ENCODE measurements around the gene TMEM154. TPM values are rescaled to one million over a fixed set of nuclear protein-coding genes. Genes with fewer than 3 reads are reported as not detected.

Gene TMEM154
- total RNA-seq, 1 donor = 1.8 TPM

- no peak overlapping the region for H2AFZ ChIP-seq (ENCODE audit: low read length)
- DNase-seq (ENCODE audit: insufficient read length, low spot score, missing footprints) = no peak
Observed at GRCh38 chr4:152655272-152656129, 24.3 kb downstream of the TMEM154 start.

GRCh38 chr4:152652102-152652501 is 27.7 kb downstream of the TMEM154 start:
- Histone ChIP-seq H3K9me3 (ENCODE audit: low read depth, low read length) (no peaks in the 10 kb centered on the region), H3K27me3 (ENCODE audit: insufficient read depth, low read length) (no peaks in the 10 kb centered on the region), H2AFZ (ENCODE audit: low read length) (no peak overlapping the region), H3K4me2 (ENCODE audit: insufficient read depth, low read length) (no peak overlapping the region), H3K4me1 (ENCODE audit: insufficient read depth, low read length) (no peaks in the 10 kb centered on the region), H3K4me3 (ENCODE audit: insufficient read depth, low read length) (no peak overlapping the region), H3K36me3 (ENCODE audit: insufficient read depth, low read length) (no peaks in the 10 kb centered on the region), H3K27ac (ENCODE audit: low read depth, low read length) (no peak overlapping the region), H4K20me1 (ENCODE audit: insufficient read depth, low read length) (no peaks in the 10 kb centered on the region), H3K79me2 (ENCODE audit: insufficient read depth, low read length) (no peaks in the 10 kb centered on the region)
- no peak for DNase-seq (ENCODE audit: insufficient read length, low spot score, missing footprints)
- TF ChIP-seq CTCF (IDR thresholded peaks at IDR 0.05; ENCODE audit: extremely low read depth, low read depth, low read length) = no peak

More at GRCh38 chr4:152655272-152656129, 24.3 kb downstream of the TMEM154 start:
- Histone ChIP-seq H3K4me3 (ENCODE audit: insufficient read depth, low read length) (no peak overlapping the region), H3K79me2 (ENCODE audit: insufficient read depth, low read length) (no peaks in the 10 kb centered on the region), H3K9me3 (ENCODE audit: low read depth, low read length) (peaks cover 3% of the 10 kb centered on the region), H3K36me3 (ENCODE audit: insufficient read depth, low read length) (no peaks in the 10 kb centered on the region), H3K27me3 (ENCODE audit: insufficient read depth, low read length) (no peaks in the 10 kb centered on the region), H3K27ac (ENCODE audit: low read depth, low read length) (no peak overlapping the region), H3K4me2 (ENCODE audit: insufficient read depth, low read length) (no peak overlapping the region), H3K4me1 (ENCODE audit: insufficient read depth, low read length) (no peaks in the 10 kb centered on the region), H4K20me1 (ENCODE audit: insufficient read depth, low read length) (no peaks in the 10 kb centered on the region)
- no peak for TF ChIP-seq CTCF (IDR thresholded peaks at IDR 0.05; ENCODE audit: extremely low read depth, low read depth, low read length)

- no peaks in the 10 kb centered on the region for H3K79me2 ChIP-seq (ENCODE audit: insufficient read depth, low read length)
- H3K27me3 ChIP-seq (ENCODE audit: insufficient read depth, low read length) = no peaks in the 10 kb centered on the region
- no peaks in the 10 kb centered on the region for H3K4me1 ChIP-seq (ENCODE audit: insufficient read depth, low read length)
- H3K4me2 ChIP-seq (ENCODE audit: insufficient read depth, low read length) = no peak overlapping the region
- no peaks in the 10 kb centered on the region for H4K20me1 ChIP-seq (ENCODE audit: insufficient read depth, low read length)
- no peak overlapping the region for H2AFZ ChIP-seq (ENCODE audit: low read length)
- H3K4me3 ChIP-seq (ENCODE audit: insufficient read depth, low read length) = no peak overlapping the region
- no peak for DNase-seq (ENCODE audit: insufficient read length, low spot score, missing footprints)
- no peaks in the 10 kb centered on the region for H3K36me3 ChIP-seq (ENCODE audit: insufficient read depth, low read length)
- no peak for TF ChIP-seq CTCF (IDR thresholded peaks at IDR 0.05; ENCODE audit: extremely low read depth, low read depth, low read length)
- no peak overlapping the region for H3K27ac ChIP-seq (ENCODE audit: low read depth, low read length)
- H3K9me3 ChIP-seq (ENCODE audit: low read depth, low read length) = no peaks in the 10 kb centered on the region
Observed at GRCh38 chr4:152651473-152652060, 28.2 kb downstream of the TMEM154 start.

- no peak overlapping the region for H2AFZ ChIP-seq (ENCODE audit: low read length)
- no peaks in the 10 kb centered on the region for H3K79me2 ChIP-seq (ENCODE audit: insufficient read depth, low read length)
- TF ChIP-seq CTCF (IDR thresholded peaks at IDR 0.05; ENCODE audit: extremely low read depth, low read depth, low read length) = no peak
- H3K27me3 ChIP-seq (ENCODE audit: insufficient read depth, low read length) = no peaks in the 10 kb centered on the region
- no peaks in the 10 kb centered on the region for H3K9me3 ChIP-seq (ENCODE audit: low read depth, low read length)
- H3K36me3 ChIP-seq (ENCODE audit: insufficient read depth, low read length) = no peaks in the 10 kb centered on the region
- H3K4me1 ChIP-seq (ENCODE audit: insufficient read depth, low read length) = no peaks in the 10 kb centered on the region
- DNase-seq (ENCODE audit: insufficient read length, low spot score, missing footprints) = no peak
- H3K4me3 ChIP-seq (ENCODE audit: insufficient read depth, low read length) = no peak overlapping the region
- no peak overlapping the region for H3K27ac ChIP-seq (ENCODE audit: low read depth, low read length)
- no peak overlapping the region for H3K4me2 ChIP-seq (ENCODE audit: insufficient read depth, low read length)
- H4K20me1 ChIP-seq (ENCODE audit: insufficient read depth, low read length) = no peaks in the 10 kb centered on the region
Observed at GRCh38 chr4:152646221-152646620, 33.6 kb downstream of the TMEM154 start.
